Bronchial epithelial cell (primary cell): ENCODE results near the gene RUNX2. TPM values are rescaled to one million over a fixed set of nuclear protein-coding genes. Genes with fewer than 3 reads are reported as not detected.

ENCODE experiments used
- DNase-seq: peaks from one replicate; pipeline ENCODE4 v3.0.0-alpha.2; 2010; ENCODE audit warnings: low read depth
- FAIRE-seq: peaks from 2 replicates; lab custom pipeline; 2011; peaks lifted over from hg19 to GRCh38; lab: Jason Lieb, UNC
- H3K27me3 ChIP-seq: 2 replicates; pipeline ENCODE4 v1.5.1; 2011; ENCODE audit warnings: low read length; ENCODE audit not compliant: control insufficient read depth, insufficient read depth
- H3K36me3 ChIP-seq: 2 replicates; pipeline ENCODE4 v1.5.1; 2011; ENCODE audit warnings: low read length; ENCODE audit not compliant: control insufficient read depth, insufficient read depth
- H3K4me3 ChIP-seq: 2 replicates; pipeline ENCODE4 v1.5.1; 2011; ENCODE audit warnings: mild to moderate bottlenecking, low read depth, low read length, control low read depth
- CTCF ChIP-seq: IDR thresholded peaks from 2 replicates; pipeline ENCODE4 v1.5.1; 2011; ENCODE audit warnings: mild to moderate bottlenecking, moderate library complexity, low read length, control low read depth, inconsistent platforms; ENCODE audit not compliant: insufficient read depth, severe bottlenecking
- total RNA-seq: library from RNA; depleted of rRNA; stranded (reverse); fragments of >200 nt; gene quantifications from 2 replicates; pipeline ENCODE4 v1.2.1, GENCODE V29; 2014

Gene RUNX2
- total RNA-seq, 1 donor from 2014 or later = 0.79 TPM

GRCh38 chr6:45326698-45327417 is 1.3 kb upstream of the RUNX2 start:
- Histone ChIP-seq H3K4me3 (no peak overlapping the region), H3K27me3 (no peaks in the 10 kb centered on the region), H3K36me3 (no peaks in the 10 kb centered on the region)
- no peak for TF ChIP-seq CTCF
- FAIRE-seq (no peak), DNase-seq (peak; percentile 17)

GRCh38 chr6:45328523-45328922 is 393 bp downstream of the RUNX2 start:
- DNase-seq (no peak), FAIRE-seq (no peak)
- no peaks in the 10 kb centered on the region for H3K36me3 ChIP-seq
- no peak for TF ChIP-seq CTCF
- no peak overlapping the region for H3K4me3 ChIP-seq
- no peaks in the 10 kb centered on the region for H3K27me3 ChIP-seq

- Histone ChIP-seq H3K36me3 (no peaks in the 10 kb centered on the region), H3K27me3 (no peaks in the 10 kb centered on the region), H3K4me3 (no peak overlapping the region)
- FAIRE-seq (no peak), DNase-seq (no peak)
- TF ChIP-seq CTCF = no peak
These were observed 16.8 kb downstream of the RUNX2 start for GRCh38 chr6:45344900-45345299.

GRCh38 chr6:45350186-45350710 is 22.1 kb downstream of the RUNX2 start:
- no peak for DNase-seq
- Histone ChIP-seq H3K27me3 (no peaks in the 10 kb centered on the region), H3K36me3 (no peaks in the 10 kb centered on the region), H3K4me3 (no peak overlapping the region)
- FAIRE-seq = no peak
- TF ChIP-seq CTCF = no peak

- DNase-seq (no peak), FAIRE-seq (no peak)
- H3K27me3 ChIP-seq = no peaks in the 10 kb centered on the region
- no peak overlapping the region for H3K4me3 ChIP-seq
- no peaks in the 10 kb centered on the region for H3K36me3 ChIP-seq
- TF ChIP-seq CTCF = no peak
These were observed 22.9 kb downstream of the RUNX2 start for GRCh38 chr6:45351076-45351475.
